ENCODE measurements around the gene DMBX1.

DMBX1 gene

DNA sequence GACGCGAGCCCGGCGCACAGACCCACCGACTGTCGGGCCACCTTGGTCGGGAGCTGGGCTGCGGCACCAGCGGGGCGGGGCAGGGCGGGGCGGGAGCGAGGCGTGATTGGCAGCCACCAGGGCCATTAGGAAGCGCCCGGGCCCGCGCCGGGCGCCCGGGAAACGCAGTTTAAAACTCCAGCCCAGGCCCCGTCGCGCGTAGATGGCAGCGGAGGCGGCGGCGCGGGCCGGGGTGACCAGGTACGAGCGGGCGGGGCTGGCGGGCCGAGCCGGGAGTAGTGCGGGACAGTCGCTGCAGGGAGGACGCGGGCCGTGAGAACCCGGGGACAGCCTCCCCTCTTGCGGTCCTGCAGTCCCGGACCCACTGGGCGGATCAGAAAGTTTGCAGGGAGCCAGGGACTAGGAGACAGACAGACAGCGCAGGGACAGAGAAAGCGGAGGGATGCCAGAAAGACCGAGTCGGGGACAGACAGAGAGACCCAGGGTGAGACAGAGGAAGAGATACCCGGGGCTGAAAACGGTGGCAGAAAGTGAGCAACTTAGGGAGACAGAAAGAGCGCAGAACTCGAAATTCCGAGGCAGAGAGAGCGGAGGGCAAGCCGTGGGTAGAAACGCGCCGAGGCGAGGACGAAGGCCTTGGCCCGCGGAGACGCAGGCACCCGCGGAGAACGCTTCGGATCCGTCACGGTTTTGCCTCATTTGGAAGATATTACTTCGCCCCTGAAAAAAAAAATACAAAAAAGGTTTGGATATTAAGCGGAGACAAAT lies at the start of gene DMBX1:
Gene DMBX1 (plus strand): TSS at position 199 of the 768 bp plus-strand sequence. CDS start 17,175 bp downstream, outside the sequence.
- peak; percentile 22 for DNase-seq

DNA sequence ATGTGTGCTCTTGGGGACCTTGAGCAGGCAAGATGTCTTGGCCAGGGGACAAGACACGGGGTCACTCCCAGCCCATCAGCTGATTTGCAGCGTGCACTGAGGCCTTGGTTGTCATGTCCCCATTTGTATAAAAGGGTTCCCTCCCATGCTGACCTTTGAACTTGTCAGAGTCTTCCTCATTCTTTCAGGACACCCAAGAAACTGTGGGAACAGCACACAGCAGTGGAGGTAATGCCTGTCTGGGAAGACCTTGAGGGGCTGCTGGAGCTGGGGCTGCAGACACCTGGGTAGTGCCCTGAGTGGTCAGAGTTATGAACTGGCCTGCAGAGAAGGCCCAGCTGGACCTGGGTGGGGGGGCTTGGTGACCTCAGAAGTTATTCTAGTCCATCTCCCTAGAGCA lies 49.2 kb upstream of the DMBX1 start:
- DNase-seq: no peak

DNA sequence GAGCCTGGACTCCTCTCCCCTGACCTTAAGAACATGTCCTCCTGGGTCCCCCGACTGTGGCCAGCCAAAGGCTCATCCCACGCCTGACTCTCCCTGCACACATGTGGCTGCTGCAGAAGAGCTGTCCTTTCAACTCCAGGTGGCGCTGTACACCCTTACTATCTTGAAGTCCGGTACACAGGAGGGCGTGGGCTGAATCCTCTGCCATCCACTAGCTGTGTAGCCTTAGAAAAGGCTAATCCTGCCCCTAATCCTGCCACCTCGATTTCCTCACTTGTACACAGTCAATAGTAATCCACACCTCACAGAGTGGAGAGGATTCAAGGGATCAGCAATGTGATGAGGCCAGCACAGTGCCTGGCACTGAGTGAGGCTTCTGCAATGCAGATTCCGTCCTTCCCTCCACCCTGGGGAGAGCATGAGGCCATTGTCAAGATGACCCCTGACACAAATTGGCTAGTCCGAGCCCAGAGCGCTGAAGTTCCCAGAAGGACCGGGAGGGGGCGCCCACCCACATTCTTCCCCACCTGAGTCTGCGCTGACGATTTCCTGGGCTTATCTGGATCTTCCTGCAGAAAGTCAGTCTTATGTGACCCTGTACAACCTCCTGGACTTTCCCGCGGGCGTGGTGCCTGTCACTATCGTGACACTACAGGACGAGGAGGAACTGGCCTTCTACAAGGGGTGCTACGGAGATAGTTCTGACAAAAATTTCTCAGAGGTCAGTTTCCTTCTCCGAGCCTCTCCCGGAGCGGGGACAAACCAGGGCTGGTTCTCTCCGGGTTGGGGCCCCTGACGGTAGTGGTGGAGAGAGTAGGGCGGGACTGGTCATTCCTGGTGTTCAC lies 47.1 kb upstream of the DMBX1 start:
- DNase-seq: peak; percentile 56

DNA sequence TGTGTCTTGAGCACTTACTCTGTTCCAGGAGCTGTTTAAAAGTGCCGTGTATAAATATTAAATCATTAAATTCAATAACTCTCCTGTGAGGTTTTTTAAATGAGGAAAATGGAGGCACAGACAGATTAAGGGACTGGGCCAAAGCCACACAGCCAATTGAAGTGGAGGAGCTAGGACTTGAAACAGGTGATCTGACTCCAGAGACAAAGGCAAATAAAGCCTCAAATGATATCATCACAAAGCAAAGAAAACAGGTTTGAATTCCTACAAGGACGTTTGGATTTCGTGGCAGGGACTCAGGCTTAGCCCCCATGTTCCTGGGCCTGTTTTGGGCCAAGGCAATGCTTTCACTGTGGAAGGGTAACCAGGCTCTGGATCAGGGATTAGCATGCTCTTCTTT lies 45.2 kb upstream of the DMBX1 start:
- DNase-seq: no peak

DNA sequence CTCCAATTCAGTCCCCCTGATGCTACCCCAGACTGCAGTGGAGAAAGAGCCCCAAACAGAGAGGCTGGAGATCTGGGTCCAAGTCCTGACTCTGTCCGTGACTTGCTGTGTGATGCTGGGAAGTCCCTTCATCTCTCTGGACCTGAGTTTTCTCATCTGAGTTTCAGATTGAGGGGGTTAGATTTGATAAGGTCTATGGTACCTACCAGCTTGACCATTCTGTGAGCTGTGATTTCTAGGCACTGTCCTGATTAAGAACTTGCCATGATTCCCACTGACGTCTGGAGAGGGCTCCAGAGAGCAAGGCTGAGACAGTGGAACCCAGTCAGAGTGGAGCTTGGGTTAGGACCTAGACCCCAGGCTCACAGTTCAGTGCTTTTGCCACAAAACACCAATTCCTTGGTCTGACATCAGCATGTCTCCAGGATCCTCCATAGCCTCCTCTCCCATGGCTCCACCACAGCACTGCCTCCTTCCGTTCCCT lies 43.8 kb upstream of the DMBX1 start:
- DNase-seq: no peak

DNA sequence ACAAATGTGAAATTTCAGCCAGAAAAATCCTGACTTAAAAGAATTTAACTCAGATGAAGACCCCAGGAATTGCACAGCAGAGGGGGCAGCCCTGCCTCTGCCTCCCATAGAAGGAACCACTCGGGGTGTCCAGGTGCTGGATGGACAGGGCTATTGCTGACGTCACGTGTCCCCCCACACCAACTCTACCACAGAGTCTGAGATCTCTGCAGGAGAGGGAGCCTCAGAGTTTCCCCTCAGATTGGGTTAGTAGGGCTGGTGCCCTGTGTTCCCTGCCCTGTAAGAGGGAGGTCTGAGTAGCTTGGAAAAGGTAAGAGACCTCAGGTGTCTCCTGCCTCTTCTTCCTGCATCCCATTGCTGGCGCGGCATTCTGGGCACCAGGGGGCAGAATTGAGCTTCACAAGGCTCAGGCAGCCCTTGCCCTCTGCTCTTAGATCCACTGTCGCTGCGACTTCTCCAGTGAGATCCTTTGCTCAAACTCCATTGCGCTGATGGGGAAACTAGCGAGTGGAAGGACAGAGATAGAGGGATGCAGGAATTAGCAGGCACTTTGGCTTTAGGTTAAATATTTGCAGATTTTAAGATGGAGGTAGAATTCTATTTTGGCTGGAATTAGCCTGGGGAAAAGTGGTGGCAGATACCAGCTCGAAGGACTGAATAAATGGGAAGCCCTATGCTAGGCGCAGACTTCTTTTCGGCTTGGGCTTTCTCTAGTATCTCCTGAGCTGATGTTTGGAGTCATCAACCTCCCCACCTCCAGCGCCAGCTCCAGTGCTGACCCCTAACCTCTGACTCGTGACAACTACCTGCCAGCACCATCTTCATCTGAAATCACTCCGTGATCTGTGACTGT lies 42.8 kb upstream of the DMBX1 start:
- DNase-seq: peak; percentile 68

DNA sequence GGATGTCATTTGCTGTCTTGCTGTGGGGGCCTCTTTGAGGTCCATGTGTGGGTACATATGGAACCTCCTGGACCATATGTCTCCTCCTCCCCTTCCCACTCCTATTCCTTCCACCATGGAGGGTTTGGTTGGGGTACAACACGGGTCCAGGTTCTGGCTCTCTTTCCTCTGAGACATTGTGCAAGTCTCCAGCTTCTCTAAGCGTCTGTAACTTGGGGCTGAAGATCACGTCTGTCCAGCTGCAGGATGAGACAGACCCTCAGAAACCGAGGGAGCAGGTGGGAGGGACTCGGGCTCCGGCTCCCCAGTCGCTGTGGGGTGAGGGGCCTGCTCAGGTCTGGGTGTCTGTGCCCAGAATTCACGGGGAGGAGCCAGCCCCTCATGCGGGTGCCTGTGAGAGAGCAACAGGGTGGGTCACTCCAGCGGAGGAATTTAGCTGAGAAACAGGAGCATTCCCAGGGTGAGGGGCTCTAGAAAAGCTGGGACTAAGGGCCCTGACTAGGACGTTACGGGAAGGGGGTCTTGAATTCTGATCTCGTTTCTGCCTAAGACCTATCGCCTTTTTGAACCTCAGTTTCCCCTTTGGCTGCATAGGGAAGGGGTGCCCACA lies 42.0 kb upstream of the DMBX1 start:
- no peak for DNase-seq

DNA sequence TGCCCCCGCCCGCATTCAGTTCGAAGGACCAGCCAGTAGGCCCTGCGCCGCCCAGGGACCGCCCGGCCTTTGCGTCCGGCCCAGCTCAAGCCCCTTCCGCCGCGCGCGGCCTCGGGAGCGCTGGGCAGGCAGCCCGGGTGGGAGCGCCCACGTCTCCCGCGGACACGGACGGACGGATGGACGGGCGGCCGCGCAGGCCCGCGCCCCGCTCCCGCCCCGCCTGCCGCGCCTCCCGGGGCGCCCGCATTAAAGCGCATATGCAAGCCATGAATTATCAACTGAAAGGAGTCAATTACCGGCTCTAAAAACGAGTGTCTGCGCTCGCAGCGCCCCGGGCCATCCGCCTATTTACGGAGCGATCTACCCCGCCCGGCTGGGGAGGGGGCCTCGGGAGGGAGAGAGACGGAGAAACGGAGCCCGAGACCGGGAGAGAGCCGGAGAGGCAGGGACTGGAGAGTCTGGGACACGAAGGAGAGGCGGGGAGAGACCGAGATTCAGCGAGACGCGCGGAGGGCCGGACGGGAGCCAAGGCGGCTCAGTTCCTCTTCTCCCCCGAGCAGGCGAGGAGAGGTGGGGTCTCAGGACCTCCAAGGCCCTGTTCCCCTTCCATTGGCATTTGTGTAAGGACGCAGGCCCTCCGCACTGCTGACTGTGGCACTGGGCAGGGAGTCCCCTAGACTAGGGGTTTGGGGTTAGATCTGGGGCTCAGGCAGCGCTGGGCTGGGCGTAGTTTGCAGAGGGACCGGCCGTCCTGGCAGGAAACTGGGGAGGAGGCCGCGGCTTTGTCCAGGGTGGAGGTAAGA lies 41.3 kb upstream of the DMBX1 start:
- peak; percentile 46 for DNase-seq

DNA sequence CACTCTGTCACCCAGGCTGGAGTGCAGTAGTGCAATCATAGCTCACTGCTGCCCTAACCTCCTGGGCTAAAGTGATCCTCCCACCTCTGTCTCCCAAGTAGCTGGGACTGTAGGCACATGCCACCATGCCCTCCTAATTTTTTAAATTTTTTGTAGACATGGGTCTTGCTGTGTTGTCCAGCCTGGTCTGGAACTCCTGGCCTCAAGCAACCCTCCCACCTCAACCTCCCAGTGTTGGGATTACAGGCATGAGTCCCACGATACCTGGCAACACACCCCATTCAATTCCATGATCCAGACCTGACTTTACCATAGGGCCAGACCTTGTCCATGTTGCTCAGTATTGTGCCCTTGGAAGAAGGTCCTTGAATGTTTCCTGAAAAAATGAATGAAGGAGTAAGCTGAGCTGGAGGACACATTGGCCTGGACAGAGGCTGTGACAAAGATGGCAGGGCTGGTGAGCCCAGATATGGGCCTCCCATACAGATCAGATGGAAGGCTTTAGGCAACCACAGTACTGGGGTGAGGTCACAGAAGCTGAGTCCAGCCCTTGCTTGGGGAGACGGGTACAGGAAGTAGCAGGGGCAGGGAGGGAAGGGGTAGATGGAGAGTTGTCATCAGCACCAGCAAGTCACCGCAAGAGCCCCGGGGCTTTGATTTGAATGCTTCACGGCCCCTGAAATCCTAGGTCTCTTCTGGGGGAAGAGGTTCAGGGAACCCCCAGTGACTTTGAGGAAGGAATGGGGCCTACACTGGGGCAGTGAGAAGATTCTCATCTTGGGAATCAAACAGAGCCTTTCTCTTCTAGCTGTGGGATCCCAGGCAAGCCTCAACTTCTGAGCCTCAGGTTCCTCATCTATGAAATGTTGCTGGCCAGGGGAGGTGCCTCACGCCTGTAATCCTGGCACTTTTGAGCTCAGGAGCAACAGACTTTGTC lies 40.1 kb upstream of the DMBX1 start:
- no peak for DNase-seq

DNA sequence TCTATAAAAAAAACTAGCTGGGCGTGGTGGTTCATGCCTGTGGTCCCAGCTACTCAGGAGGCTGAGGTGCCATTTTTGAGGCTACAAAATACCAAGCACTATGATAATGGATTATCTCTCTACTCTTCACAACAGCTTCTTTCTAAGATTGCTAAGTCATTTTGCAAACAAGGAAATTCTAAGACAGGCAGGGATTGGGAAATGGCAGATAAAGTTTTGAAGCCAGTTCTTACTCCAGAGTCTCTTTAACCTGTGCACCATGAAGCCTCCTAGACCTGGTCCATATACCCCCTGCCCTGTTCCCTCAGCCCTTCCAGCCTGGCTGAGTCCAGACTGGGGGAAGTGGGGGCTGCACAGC lies 39.5 kb upstream of the DMBX1 start:
- DNase-seq: no peak

DNA sequence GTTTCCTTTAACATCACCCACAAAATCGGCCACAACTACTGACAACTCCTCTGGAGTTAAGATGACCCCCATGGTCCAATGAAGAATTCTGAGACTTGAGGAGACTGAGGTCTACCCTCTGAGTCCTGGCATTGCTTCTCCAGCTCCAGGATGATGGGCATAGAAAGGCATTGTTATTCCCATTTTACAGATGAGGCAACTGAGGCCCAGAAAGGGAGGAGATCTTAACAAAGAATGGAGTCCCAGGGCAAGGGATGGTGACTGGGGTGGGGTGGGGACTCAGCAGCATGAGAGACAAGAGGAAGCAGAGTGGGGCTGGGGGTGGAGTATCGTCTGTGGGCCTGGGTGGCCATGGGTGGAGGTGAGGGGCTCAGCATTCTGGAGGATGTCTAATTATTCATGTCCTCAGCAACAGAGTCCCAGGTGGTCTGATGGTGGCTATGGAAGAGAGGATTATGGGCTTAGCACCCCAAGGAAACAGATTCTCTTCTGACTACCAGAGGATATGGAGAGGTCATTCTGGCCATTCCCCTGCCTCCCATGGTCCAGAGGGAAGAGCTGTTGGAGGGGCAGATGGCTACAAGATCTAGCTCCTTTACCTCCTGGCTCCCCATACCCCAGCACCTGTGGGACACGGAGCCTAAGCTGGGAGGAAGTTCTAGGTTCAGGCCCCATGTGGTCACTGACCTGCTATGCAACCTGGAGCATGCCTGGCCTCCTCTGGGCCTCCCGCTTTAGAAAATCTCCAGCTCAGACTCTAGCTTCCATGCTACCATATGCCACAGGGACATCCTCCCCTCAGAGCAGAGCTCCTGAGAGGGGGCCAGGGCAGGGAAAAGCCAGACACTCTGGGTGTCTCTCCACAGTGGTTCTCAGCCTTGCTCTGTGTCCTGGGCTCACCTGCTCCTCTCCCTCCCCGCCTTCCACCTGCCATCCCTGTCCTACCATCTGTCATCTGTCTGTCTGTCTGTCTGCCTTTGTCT lies 37.4 kb upstream of the DMBX1 start:
- no peak for DNase-seq

DNA sequence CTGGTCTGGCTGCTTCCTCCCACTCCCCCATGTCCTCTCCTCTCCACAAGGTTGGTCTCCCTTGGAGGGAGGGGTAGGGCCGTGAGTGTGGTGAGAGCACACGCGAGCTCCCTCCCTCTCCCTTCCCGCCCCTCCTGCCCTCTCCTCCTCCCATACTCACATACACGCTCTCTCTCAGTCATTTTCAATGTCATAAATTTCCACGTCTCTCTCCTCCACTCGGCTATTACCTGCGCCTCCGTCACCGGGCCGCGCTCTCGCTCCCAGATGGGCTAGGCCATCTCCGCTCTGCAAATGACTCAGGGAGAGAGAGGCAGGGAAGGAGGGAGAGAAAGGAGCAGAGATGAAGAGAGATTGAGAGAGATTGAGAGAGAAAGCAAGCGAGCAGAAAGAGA lies 36.7 kb upstream of the DMBX1 start:
- no peak for DNase-seq

DNA sequence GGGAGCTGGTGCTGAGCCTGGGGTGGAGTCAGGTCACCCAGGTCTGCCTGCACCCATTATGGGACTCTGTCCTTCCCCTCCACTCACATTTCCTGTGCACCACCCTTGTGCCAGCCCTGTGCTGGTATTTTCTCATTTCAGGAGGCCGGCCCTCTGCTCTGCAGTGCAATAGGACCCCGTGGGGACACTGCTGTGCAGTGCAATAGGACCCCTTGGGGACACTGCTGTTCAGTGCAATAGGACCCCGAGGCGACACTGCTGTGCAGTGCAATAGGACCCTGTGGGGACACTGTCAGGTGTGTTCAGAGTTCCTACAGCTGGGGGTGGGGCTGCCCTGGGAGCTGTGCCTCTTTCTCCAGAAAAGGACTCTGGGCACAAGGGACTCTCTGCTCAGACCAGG lies 36.2 kb upstream of the DMBX1 start:
- no peak for DNase-seq

DNA sequence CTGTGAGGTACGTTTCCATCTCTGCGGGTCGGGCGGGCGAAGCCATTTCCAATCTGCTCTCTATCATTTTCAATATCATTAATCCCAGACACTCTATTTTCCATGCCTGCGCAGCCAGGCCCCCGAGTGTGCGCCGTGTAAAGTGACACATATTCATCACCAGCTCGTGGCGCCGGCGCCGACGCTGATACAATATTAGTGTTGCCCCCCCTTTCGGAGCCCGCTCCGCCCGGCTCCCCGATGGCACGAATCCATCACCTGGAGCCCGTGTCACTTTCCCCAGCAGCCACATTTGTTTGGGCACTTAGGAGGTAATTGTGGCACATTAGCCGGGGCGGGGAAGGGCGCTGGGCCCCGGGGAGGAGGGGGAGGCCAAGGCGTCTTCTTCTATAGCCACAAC lies 33.7 kb upstream of the DMBX1 start:
- peak; percentile 5 for DNase-seq

DNA sequence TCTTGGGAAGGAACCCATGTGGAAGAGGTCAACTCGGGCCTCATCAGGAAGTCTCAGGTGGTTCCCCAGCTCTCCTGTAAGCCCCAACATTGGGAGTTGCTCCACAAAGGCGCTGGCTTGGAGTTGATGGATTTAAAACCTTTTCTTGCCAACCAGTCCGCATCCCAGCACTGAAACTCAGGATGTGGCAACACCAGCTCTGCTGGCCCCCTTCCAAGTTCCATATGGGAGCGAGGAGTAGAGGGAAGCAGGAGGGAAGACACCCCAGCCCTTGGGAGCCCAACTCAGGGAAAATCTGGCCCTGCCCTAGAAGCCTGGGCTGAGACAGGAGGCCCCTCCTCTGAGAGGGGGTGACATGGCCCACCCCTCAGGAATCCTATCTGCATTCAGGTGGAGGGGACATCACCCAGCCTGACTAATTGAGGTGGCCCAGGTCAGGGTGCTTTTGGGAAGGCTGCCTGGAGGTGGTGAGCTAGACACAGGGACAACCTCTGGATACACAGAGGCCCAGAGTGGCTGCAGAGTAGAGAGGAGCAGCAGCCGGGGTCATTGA lies 33.1 kb upstream of the DMBX1 start:
- DNase-seq: no peak

DNA sequence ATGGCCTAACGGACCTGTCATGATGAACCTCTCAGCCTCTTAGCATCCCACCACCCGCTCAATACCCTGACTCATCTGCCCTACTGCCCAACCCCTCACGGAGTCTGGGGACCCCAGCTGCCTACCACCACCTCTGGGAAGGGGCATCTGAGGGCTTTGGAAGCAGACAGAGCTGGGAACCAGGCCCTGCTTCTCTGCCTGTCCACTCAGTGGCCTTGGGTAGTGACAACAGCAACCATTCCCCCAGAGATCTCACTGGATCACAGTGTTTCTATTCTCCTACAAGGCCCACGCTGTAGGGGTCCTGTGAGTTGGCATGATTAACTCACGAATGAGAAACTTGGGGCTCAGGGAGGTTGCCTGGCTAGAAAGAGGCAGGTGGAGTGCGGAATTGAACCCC lies 32.5 kb upstream of the DMBX1 start:
- DNase-seq: no peak

DNA sequence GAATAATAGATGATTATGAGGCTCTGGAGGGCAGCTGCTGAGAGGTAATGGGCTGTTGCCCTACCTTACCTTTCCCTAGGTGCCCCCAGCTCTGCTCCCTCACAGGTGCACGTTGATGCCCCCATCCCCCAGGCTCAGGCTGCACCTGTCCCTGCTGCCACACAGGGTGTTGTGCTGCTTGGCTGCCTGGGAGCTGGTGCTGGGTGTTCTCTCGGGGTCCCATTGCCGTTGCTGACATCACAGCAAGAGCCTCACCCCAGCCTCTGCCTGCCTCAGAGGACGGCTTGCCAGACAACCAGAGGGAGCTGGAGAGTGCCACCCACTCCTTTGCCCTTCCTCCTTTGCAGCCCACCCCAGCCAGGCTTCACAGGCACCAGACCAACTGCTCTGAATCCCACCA lies 31.4 kb upstream of the DMBX1 start:
- DNase-seq: peak; percentile 24

DNA sequence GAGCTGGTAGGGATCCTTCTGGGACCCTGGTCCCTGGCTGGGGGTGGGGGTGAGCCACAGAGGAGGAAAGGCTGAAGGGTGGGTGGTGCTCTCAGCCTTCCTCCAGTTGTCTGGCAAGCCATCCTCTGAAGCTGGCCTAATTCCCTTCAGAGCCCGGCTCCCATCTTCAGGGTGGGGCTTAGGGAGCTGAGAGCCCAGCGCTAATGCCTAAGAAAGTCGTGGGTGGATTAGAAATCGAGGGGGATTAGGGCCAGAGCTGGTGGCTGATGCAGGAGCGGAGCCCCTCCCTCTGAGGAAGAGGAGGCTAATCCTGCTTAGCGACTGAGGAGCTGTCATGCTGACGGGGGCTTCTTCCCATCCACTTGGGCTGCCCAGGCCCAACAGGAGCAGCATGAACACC lies 30.8 kb upstream of the DMBX1 start:
- DNase-seq: no peak

DNA sequence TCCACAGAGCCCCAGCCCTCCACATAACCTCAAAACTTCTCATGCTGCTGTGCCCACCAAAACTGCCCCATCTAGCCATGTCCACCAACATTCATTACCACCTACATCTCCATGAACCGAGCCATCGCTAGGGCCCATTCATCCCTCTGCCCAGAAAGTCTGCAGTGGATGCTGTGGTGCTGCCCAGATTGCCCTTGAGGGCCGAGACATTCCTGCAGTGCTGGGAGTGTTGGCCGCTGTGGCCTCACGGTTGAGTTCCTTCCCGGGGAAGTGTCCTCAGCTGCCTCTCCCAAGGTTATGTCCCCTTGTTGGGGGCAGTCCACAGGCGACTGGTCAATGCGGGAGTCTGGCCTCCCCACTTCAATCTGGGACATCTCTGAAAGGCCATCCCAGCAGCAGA lies 30.3 kb upstream of the DMBX1 start:
- DNase-seq: no peak
